Upper lobe of left lung (tissue), 6 donors: ENCODE results near the gene ATG7. TPM values are rescaled to one million over a fixed set of nuclear protein-coding genes. Genes with fewer than 3 reads are reported as not detected.

Source experiments
- ATAC-seq, 2 donors: fragments of 200-7000 bp; cut with Tn5 transposase; one replicate each; pipeline ENCODE4 v1.9.1; 2022; ENCODE audit warnings: mild to moderate bottlenecking in 2 of 2, moderate library complexity in 2 of 2; ENCODE audit not compliant: low FRiP score in 2 of 2
- DNase-seq, 2 donors: peaks; one replicate each; pipeline ENCODE4 v3.0.0-alpha.2; 2019 to 2020
- H3K27ac ChIP-seq, 4 donors: fragments of 200-600 bp; sonication (generic); one replicate each; pipeline ENCODE4 v1.5.1; 2016 to 2019
- H3K27me3 ChIP-seq, 4 donors: fragments of 200-600 bp; sonication (generic); one replicate each; pipeline ENCODE4 v1.5.1; 2017 to 2019
- H3K36me3 ChIP-seq, 4 donors: fragments of 200-600 bp; sonication (generic); one replicate each; pipeline ENCODE4 v1.5.1; 2016 to 2019
- H3K4me1 ChIP-seq, 4 donors: fragments of 200-600 bp; sonication (generic); one replicate each; pipeline ENCODE4 v1.5.1; 2018 to 2019
- H3K4me3 ChIP-seq, 4 donors: fragments of 200-600 bp; sonication (generic); one replicate each; pipeline ENCODE4 v1.5.1; 2017 to 2019; ENCODE audit warnings: mild to moderate bottlenecking in 2 of 4, moderate library complexity in 1 of 4
- H3K9me3 ChIP-seq, 4 donors: fragments of 200-600 bp; sonication (generic); one replicate each; pipeline ENCODE4 v1.5.1; 2018 to 2019
- EP300 ChIP-seq, 4 donors: sonication (generic); formaldehyde crosslinking; IDR thresholded peaks; one replicate each; pipeline ENCODE4 v1.5.1; 2017; ENCODE audit warnings: antibody characterized with exemption in 4 of 4, control low read depth in 2 of 4
- POLR2A ChIP-seq, 4 donors: fragments of 450-650 bp; IDR thresholded peaks; one replicate each; pipeline ENCODE4 v1.5.1; 2016 to 2017; ENCODE audit warnings: antibody characterized with exemption in 4 of 4, mild to moderate bottlenecking in 2 of 4
- POLR2AphosphoS5 ChIP-seq, 2 donors: sonication (generic); formaldehyde crosslinking; IDR thresholded peaks; one replicate each; pipeline ENCODE4 v1.5.1; 2017; ENCODE audit warnings: antibody characterized with exemption in 2 of 2
- WGBS, 2 donors: methylation state at CpG; one replicate each; pipeline ENCODE4 v1.1.5; 2017 to 2018; 5-methylcytosine and 5-hydroxymethylcytosine counted together
- total RNA-seq, 6 donors: library from RNA; depleted of rRNA in 4 of 6; stranded (reverse); fragments of >200 nt in 4 of 6; gene quantifications; one replicate each; pipeline versions ENCODE4 v1.1.0 to v1.2.1, GENCODE V29; 2016 to 2021
- TF ChIP-seq, protein P1 (sequence below), 6 experiments: fragments of 450-650 bp in 4 of 6; fragments of 200-600 bp in 2 of 6; sonication (generic) in 2 of 6; IDR thresholded peaks; one replicate each; pipeline ENCODE4 v1.5.1; 2016 to 2019; ENCODE audit warnings: antibody characterized with exemption in 6 of 6
- donor health status: DM: no; HTN: no; CAD: no; lungs with moderate emphysema.
- donor health status: DM: no; HTN: yes; CAD: no; lungs with severe emphysema.

ATG7 gene
- total RNA-seq, 6 donors from 2014 or later: 52.4 to 195 (median 74.1) TPM

DNA sequence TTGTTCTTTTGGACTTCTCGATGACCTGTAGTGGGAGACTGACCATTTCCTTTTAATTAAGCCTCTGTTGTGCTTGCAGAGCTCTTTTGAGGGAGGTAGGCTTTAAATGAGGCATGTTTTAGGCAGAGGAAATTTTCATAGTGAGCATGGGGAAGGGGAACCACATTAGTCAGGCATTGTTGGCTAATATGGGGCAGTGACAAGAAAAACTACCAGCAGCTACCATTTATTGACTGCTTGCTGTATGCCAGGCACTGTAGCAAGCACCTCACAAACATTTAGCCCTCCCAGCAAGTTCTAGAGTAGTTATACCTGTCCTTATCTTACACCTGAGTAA, 10.9 kb downstream of the ATG7 start:
- TF ChIP-seq EP300 (IDR thresholded peaks at IDR 0.05) (no peak), POLR2AphosphoS5 (IDR thresholded peaks at IDR 0.05) (no peak), POLR2A (IDR thresholded peaks at IDR 0.05) (no peak)
- TF ChIP-seq, protein P1, sequence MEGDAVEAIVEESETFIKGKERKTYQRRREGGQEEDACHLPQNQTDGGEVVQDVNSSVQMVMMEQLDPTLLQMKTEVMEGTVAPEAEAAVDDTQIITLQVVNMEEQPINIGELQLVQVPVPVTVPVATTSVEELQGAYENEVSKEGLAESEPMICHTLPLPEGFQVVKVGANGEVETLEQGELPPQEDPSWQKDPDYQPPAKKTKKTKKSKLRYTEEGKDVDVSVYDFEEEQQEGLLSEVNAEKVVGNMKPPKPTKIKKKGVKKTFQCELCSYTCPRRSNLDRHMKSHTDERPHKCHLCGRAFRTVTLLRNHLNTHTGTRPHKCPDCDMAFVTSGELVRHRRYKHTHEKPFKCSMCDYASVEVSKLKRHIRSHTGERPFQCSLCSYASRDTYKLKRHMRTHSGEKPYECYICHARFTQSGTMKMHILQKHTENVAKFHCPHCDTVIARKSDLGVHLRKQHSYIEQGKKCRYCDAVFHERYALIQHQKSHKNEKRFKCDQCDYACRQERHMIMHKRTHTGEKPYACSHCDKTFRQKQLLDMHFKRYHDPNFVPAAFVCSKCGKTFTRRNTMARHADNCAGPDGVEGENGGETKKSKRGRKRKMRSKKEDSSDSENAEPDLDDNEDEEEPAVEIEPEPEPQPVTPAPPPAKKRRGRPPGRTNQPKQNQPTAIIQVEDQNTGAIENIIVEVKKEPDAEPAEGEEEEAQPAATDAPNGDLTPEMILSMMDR (IDR thresholded peaks at IDR 0.05): no peak

DNA sequence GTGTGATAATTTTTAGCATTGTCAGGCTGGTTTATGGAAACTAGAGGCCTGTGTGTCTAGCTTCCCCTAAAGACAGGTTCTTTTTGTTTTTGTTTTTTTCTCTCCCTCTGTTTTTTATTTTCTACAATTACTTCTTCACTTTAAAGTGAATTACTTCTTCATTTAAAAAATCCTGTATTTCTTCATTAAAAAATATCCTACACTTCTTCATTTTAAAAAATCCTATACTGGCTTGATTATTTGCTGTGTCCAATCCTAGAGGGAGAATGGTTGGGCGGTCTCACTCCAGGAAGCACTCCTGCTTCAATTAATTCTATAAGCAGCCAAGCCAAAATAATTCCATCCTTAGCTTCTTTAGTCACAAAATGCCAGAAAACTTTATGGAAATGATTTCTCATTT, 11.8 kb downstream of the ATG7 start:
- no peak overlapping the region for H3K4me3 ChIP-seq
- H3K36me3 ChIP-seq: peaks cover 0 to 18% (median 4%) of the 10 kb centered on the region in 4 donors
- no peak overlapping the region for H3K27ac ChIP-seq
- ATAC-seq: no peak
- 98 to 100% methylated on average over 1 of the region's 1 CpG for WGBS, 2 donors
- TF ChIP-seq, protein P1 (IDR thresholded peaks at IDR 0.05): no peak
- TF ChIP-seq EP300 (IDR thresholded peaks at IDR 0.05): no peak
- no peak for TF ChIP-seq POLR2A (IDR thresholded peaks at IDR 0.05)
- TF ChIP-seq POLR2AphosphoS5 (IDR thresholded peaks at IDR 0.05): no peak
- no peaks in the 10 kb centered on the region for H3K27me3 ChIP-seq
- peaks cover 28 to 34% (median 31%) of the 10 kb centered on the region in 4 donors for H3K4me1 ChIP-seq
- no peak for DNase-seq
- no peaks in the 10 kb centered on the region for H3K9me3 ChIP-seq

More for the DNA sequence above, 10.9 kb downstream of the ATG7 start:
- Histone ChIP-seq H3K4me3 (no peak overlapping the region), H3K27ac (peak overlapping the region in 3 of 4 donors; percentile 24 to 62 (median 42)), H3K4me1 (peaks cover 19 to 26% (median 22%) of the 10 kb centered on the region in 4 donors), H3K9me3 (no peaks in the 10 kb centered on the region), H3K27me3 (no peaks in the 10 kb centered on the region), H3K36me3 (peaks cover 0 to 18% (median 4%) of the 10 kb centered on the region in 4 donors)
- 84 to 88% methylated on average over 1 of the region's 1 CpG for WGBS, 2 donors
- DNase-seq: no peak
- no peak for ATAC-seq

DNA sequence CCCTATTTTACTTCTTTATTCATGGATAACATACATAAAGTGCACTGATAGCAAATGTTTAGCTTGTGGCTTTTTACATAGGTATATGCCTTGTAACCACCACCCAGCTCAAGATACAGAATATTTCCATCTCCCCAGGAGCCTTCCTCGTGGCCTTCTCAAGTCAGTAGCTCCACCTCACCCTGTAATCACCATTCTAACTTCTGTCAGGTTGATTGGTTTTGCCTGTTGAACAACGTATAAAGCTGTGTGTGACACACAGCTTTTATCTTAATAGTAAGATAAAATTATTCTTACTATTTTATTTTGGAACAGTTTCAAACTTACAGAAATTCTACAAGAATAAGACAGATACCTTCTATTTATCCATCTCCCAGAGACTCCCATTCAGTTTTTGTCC, 13.3 kb downstream of the ATG7 start:
- Histone ChIP-seq H3K4me3 (no peak overlapping the region), H3K4me1 (peaks cover 43 to 49% (median 46%) of the 10 kb centered on the region in 4 donors), H3K9me3 (no peaks in the 10 kb centered on the region), H3K27ac (no peak overlapping the region), H3K36me3 (peaks cover 0 to 16% (median 4%) of the 10 kb centered on the region in 4 donors), H3K27me3 (no peaks in the 10 kb centered on the region)
- DNase-seq: no peak
- TF ChIP-seq POLR2A (IDR thresholded peaks at IDR 0.05) (no peak), EP300 (IDR thresholded peaks at IDR 0.05) (no peak), POLR2AphosphoS5 (IDR thresholded peaks at IDR 0.05) (no peak)
- TF ChIP-seq, protein P1 (IDR thresholded peaks at IDR 0.05): no peak
- WGBS, 2 donors: 90 to 94% methylated on average over 2 of the region's 2 CpGs
- no peak for ATAC-seq

DNA sequence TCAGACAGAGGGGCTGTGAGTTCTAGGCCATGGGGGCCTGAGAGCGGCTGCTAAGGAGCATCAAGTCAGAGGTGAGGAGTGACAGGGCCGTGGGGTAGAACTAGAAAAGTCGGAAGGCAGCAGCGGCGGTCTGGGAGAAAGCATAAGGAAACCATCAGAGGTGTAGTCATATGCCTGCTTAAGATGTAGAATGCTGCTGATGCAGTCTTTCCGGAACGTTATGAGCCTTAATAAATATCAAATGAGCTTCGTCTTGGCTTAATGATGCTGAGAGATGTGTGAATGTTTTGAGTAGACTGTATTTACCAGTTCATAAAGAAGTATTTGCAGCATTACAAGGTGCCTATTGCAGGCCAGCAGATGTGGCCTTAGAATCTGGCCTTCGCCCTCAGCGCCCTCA, 15.2 kb downstream of the ATG7 start:
- H3K27ac ChIP-seq: peak overlapping the region; percentile 73 to 80 (median 77)
- TF ChIP-seq EP300 (IDR thresholded peaks at IDR 0.05) (no peak), POLR2A (IDR thresholded peaks at IDR 0.05) (no peak), POLR2AphosphoS5 (IDR thresholded peaks at IDR 0.05) (no peak)
- TF ChIP-seq, protein P1 (IDR thresholded peaks at IDR 0.05): no peak
- DNase-seq (no peak), ATAC-seq (no peak)
- WGBS, 2 donors: 84 to 86% methylated on average over 9 of the region's 10 CpGs
- no peaks in the 10 kb centered on the region for H3K27me3 ChIP-seq
- H3K9me3 ChIP-seq: no peaks in the 10 kb centered on the region
- peaks cover 55 to 61% (median 55%) of the 10 kb centered on the region in 4 donors for H3K4me1 ChIP-seq
- H3K4me3 ChIP-seq: no peak overlapping the region
- H3K36me3 ChIP-seq: peaks cover 0 to 4% (median 2%) of the 10 kb centered on the region in 4 donors

DNA sequence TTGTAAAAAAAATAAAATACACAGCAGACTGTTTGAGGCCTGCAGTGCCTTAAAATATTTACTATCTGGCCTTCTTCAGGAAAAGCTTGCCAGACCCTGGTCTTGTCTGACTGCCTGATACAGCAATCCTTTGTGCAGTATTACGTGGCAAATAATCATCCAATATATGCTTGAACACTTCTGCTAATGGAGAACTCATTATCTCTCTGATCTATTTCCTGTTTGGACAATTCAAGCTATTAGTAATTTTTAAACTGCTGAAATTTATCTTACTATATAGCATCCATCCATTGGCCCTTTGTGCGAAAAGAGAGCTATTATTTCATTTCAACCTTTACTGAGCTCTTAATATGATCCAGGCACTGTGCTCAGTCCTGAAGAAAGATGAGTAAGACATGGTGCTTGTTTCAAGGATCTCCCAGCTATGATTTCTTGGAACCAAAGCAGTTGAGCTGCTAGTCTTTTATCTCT, 15.9 kb downstream of the ATG7 start:
- peaks cover 0 to 4% (median 0%) of the 10 kb centered on the region in 4 donors for H3K36me3 ChIP-seq
- 49 to 61% methylated on average over 2 of the region's 2 CpGs for WGBS, 2 donors
- H3K9me3 ChIP-seq: no peaks in the 10 kb centered on the region
- H3K4me1 ChIP-seq: peaks cover 51 to 57% (median 55%) of the 10 kb centered on the region in 4 donors
- DNase-seq (no peak), ATAC-seq (peak in 1 of 2 donors; percentile 15)
- peak overlapping the region; percentile 73 to 80 (median 77) for H3K27ac ChIP-seq
- H3K27me3 ChIP-seq: no peaks in the 10 kb centered on the region
- TF ChIP-seq, protein P1 (IDR thresholded peaks at IDR 0.05): no peak
- TF ChIP-seq POLR2A (IDR thresholded peaks at IDR 0.05): no peak
- no peak overlapping the region for H3K4me3 ChIP-seq
